ENCODE measurements around the gene ODAD3.
"Not testable (repeated sequence)": the region's sequence is repeated elsewhere in the genome, so short reads cannot be mapped to it uniquely, and the experiment has no call there.

The ODAD3 gene

DNA sequence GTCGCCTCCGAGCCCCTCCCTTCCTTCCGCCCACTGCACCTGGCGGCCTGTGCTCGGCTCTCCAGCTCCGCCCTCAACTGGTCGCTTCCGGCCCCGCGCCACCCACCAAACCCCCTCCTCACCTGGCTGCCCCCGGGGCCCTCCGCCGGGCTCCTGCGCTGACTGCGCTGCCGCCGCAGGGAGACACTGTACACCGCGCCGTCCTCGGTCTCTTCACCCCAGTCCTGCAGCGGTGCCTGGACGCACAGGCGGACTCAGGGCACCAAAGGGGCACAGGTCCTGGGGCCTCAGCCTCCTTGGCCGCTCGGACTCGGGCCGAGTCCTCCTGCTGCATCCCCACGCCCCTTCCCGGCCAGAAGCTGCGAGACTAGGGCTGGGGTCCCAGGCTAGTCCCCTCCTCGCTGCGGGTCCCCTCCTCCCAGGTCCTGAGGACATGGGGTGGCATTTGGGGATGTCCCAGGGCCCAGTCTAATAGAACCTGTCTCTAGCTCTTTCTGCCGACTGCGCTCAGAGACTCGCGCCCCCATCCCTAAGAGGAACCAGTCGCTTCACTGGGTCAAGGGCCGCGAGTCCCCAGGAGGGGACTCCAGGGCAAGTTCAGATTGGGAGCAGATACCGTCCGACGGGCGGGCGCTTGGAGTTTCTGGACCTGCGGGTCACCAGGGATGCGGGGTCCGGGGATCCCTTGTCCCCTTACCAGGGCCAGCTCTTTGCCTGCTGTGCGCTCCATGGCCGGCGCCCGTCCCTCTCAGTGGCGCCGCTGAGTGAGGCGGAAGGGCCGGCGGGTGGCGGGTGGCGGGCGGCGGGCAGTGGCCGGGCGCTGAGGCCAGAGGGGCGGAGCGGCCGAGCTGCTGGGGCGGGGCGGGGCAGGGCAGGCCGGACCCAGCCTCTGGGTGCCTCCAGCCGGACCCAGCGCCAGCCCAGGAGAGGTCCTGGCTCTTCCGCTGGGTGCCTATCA lies 16.1 kb downstream of the ODAD3 start, which contains the start of gene RGL3:
Gene RGL3, minus strand, starts transcription at position 766 of the 958 bp plus-strand sequence. Its CDS starts 36 bp downstream, at position 730.
- peak in 17 of 42 donors; percentile 6 to 63 (median 36) for DNase-seq

DNA sequence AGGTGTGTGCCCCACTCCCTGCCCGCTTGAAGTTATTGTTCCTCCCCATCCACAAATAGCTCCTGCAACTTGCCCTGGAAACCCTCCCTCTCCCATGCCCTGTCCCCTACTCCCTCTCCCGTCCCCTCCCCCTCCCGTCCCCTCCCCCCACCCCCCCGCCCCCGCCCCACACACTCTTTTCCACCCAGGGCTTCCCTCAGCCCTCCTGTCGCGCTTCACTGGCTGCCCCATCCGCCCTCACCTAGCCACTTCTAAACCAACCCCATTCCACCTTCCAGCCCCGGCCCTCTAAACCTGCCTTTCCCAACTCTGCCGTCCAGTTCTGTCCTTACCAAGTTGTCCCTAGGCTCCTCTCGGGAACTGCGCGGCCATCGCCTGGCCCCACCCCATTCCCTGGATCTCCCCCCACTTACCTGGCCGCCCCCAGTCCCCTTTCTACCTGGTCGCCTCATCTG lies 16.8 kb downstream of the ODAD3 start:
- no peak for DNase-seq
- intact Hi-C loops (cut with DNase I): no loop called here

More for the DNA sequence above, 16.1 kb downstream of the ODAD3 start, which contains the start of gene RGL3:
- intact Hi-C loops (cut with DNase I): no loop called here

DNA sequence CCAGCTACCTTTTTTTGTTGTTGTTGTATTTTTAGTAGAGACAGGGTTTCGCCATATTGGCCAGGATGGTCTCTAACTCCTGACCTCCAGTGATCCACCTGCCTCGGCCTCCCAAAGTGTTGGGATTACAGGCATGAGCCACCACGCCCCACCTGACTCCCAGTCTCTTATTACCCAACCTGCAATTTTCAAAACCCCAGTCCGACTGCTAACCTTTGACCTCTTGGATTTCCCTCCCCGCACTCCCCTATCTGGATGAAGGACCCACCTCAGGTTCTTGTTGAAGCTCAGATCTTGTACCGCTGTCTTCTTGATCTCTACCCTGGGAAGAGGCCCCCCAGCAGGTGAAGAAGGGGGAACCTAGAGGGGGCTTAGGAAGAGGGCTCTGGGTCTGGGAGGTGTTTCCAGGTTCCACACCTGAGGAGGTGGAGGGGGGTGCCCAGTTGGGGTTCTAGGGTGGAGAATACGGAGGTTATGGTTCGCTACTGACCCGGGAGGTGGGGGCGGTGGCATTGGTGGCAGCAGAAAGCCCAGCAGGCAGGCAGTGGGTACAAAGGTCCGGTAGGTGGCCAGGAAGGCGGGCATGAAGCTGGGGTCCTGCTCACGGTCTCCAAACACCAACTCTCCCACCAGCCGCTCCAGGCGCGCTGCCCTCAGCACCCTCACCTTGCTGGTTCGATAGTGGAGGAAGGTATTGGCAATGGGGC lies 18.4 kb downstream of the ODAD3 start:
- intact Hi-C loops (cut with DNase I): no loop called here
- no peak for DNase-seq

DNA sequence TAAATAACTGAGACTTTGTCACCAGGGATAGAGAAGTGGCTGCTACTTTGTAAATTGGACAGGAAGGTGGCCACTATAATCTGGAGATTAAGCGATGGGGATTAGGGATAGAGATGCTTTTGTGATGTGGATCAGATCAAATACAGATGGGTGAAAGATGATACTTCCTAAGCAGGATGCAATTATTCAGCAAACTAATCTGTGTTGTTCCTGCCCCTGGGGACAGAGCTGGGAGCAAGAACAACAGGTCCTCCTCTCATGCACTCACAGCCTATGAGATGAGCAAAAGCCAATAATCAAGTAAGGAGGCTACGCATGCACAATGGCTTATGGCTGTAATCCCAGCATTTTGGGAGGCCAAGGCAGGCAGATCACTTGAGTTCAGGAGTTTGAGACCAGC lies 20.4 kb downstream of the ODAD3 start:
- no peak for DNase-seq
- intact Hi-C loops (cut with DNase I): no loop called here

DNA sequence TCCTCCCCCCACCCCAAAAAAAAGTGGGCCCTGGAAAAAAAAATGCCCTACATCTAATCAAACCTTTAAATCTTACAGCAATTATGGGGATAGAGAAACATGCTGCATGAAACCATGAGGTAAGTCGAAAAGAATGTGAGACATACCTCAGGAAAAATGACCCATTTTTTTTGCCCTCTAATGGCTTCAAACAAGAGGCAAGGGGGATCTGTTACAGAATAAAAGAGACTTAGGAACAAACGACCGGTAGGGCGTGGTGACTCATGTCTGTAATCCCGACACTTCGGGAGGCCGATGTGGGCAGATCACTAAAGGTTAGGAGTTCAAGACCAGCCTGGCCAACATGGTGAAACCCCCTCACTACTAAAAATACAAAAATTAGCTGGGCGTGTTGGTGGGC lies 24.2 kb downstream of the ODAD3 start:
- DNase-seq: no peak
- intact Hi-C loops (cut with DNase I): no loop called here

DNA sequence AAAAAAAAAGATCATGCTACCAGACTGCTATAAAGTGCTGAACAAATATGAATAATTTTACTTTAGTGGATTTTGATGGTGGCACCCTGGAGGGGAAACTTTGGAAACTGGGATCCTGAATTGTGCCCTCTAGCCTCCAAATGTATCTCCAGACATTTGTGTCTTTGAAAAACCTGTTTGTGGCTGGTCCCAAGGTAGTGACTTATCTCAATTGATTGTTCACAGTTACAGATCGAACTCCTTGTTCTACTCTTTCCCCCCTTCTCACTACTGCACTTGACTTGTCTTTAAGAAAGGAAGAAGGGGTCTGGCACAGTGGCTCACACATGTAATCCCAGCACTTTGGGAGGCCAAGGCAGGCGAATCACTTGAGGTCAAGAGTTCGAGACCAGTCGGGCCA lies 26.3 kb downstream of the ODAD3 start:
- intact Hi-C loops (cut with DNase I): no loop called here
- no peak for DNase-seq

DNA sequence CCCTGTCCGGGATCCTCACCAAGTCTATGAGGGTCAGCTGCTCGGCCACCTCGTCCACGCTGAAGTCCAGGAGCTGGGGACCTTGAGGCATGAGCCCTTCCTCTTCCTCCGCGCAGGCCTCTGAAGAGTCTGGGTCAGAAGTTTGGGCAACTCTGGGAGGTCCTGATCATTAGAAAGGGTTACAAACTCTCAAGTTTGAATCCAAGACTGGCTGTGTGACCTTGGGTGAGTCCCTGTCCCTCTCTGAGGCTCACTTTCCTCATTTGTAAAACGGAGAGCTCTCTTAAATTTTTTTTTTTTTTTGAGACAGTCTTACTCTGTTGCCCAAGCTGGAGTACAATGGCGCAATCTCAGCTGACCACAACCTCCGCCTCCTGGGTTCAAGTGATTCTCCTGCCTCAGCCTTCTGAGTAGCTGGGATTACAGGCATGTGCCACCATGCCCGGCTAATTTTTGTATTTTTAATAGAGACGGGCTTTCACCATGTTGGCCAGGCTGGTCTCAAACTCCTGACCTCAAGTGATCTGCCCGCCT lies 28.2 kb downstream of the ODAD3 start:
- intact Hi-C loops (cut with DNase I); DNase-seq: not testable (repeated sequence)

DNA sequence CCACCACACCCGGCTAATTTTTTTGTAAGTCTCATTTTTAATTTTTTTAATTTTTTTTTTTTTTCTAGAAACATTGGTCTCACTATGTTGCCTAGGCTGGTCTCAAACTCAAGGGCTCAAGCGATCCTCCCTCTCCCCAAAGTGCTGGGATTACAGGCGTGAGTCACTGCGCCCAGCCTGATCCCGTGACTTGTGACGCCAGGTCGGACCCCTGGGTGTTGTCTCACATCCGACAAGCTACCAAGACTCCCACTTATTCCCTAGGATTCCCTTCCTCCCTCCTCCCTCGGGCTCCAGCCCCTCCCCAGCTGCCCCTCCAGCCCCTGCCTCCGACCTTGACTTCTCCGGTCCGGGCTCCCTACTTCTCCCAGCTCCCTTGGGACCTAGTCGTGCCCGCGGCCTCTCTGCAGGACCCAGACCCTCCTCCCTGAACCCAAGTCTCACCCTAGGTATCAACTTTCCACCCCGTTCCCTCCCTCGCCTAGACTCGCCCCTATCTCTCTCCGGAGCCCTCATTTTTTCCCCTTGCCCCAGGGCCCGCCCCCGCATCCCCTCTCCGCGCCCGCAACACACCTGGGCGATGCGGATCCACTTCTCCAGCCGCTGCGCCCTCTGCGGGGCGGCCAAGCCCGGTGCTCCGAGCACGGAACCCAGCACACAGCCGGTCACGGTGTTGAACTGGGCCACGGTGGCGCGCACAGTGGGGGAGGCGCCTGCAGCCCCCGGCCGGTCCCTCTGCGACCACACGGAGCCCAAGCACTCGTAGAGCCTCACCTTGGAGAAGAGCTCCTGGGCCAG lies 28.9 kb downstream of the ODAD3 start:
- DNase-seq: peak in 10 of 42 donors; percentile 23 to 62 (median 40)

DNA sequence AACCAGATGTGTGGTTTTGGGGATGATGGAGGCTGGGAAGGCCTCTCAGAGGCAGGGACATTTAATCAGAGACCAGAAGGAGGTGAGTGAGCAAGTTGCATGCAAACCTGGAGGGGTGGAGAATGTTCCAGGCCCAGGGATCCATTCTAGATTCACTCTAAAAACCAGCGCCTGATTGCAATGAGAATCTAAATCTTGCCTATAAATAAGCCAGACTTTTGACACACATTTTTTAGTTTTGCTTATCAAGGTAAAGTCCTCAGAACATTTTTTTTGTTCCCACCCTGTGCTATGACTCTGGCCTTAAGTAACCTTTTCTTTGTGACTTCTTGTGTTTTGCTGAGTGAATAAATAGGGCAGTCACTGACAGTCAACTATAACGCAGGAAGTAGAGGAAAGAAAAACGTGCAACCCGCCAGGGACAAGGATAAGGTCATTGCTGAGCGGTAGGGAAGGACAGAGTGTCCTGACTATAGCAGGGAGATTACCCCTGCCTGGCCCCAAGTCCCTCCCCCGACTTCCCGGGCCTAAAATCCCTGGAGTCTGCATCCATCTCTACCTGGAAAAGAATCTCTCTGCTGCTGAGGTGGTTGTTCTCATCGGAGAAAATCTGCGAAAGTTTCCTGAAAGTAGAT lies 30.2 kb downstream of the ODAD3 start:
- DNase-seq: no peak
- intact Hi-C loops (cut with DNase I): no loop called here

More for the DNA sequence above, 28.9 kb downstream of the ODAD3 start:
- intact Hi-C loops (cut with DNase I): no loop called here

DNA sequence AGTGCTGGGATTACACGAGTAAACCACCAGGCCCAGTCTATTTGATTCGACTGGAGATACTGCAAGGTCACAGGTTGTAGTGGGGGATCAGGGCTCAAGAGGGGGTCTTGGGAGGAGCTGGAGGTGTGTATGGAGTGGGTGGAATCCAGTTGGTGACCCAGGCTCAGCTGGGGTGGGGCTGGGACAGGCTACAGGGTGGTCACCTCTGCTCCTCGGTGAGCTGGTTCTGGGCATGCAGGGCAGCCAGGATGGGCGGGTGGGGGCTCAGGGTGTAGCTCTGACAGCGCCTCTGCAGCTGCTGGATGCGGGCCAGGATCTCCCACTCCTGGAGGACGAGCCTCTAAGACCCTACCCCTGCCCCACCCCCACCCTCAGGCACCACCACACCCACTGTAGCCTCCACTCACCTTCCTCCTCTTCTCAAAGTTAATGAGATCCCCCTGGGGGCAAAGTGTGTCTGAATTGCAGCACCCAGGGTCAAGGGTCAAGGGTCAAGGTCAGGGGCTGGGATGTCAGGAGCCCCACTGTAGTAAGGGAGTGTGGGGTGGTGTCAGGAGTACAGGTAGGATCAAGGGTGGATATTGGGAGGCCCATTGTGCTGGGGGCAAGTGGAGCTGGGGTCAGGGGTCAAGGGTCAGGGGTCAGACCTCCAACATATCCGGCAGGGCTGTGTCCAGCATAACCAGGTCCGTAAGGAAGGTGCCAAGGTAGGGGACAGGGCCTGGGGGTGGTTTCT lies 32.9 kb downstream of the ODAD3 start:
- intact Hi-C loops (cut with DNase I): no loop called here
- no peak for DNase-seq

DNA sequence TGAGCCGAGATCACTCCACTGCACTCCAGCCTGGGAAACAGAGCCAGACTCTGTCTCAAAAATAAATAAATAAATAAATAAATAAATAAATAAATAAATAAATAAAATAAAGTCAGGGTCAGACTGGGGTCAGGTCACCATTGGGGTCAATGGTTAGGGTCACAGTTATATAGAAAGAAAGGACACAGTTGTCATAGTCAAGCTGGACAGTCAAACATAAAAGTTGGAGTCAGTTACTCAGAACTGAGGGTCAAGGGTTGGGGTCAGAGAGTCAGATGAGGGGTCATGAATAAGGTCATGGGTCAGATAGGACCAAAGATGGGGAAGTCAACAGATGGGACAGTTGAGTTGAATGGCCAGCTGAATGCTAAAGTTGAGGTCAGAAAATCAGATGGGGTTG lies 34.1 kb downstream of the ODAD3 start:
- intact Hi-C loops (cut with DNase I): no loop called here
- DNase-seq: no peak

DNA sequence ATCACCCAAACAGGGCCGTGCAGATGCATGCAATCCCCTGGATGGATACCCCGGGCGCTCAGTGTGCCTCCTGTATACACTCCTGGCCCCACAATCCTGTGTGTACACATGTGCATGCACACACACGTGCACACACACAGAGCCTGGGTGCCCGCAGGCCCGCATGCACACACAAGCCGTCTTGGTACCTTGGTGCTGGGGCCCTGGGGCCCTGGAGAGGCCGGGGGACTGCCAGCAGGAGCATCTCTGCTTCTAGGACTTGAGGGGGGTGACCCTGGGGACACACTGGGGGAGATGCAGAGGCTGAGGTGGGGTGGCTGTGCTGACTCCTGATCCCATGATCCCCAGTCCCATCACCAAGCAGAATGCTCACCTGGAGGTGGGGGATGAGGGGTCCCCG lies 35.3 kb downstream of the ODAD3 start:
- intact Hi-C loops (cut with DNase I): no loop called here
- DNase-seq: no peak

DNA sequence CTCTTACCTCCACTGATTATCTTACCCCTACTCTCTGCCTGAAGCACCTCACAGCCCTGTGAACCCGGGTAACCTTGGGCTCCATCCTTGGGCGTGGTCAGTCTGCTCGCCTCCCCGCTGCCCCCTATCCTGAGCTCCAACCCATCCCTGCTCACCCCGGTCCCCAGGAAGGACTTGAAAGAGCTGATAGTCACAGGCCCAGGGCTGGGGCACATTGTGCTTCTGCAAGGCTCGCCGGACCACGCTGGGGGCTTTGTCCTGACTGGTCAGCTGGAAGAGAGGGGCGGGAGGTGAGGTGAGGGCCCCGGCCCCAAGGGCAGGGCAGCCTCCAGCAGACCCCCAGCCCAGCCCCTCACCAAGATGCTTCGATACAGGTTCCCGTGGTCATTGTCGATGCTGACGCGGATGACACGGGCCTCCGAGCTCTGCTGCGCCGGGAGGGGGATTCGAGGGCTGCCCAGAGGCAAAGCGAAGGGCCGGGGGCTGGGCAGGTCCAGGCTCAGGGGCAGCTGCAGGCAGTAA lies 37.8 kb downstream of the ODAD3 start:
- no peak for DNase-seq
- intact Hi-C loops (cut with DNase I): no loop called here

DNA sequence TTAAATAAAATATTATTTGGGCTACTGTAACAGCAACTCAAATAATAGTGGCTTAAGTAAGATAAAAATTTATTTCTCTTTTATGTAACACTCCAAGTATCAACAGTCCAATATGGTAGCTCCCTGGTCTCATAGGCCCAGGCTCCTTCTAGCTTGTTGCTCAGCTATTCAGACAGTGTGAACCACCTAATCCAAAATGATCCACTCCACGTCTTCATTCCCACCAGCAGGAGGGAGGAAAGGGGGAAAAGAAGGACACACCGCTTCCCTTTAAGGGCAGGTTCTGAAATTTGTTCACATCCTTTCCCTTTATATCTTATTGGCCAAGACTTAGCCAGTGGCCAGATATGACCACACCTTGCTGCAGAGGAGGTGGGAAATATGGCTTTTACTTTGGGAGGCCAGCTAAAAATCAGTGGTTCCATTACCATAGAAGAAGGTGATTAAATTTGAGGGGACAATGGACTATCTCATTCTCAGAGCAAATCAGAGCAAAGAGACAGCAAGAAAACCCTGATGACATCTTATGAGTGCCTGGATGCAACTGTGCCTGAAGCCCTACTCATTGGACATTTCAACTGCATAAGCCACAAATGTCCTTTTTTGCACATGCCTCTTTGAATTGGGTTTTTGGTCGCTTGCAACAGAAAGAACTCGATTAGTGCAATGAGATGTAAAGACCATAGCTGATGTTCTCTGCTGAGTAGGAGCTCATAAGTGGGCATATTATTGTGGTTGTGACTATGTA lies 43.8 kb downstream of the ODAD3 start:
- intact Hi-C loops (cut with DNase I): no loop called here
- DNase-seq: no peak

DNA sequence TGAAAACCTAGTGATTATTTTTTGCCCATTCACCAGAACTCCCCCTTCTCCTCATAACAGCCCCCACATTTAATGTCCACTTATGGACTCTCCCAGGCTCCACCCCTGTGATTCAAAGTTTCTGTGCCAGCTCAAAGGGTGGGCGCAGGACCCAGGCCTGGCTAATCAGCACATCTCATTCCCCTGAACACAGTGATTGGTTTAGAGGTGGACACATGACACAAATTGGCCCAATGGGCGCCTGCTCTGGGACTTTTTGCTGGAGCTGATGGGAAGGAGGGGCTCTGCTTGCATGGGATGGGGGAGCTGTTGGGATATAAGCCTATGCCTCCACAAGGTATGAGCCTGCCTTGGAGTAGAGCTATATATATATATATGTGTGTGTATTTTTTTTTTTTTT lies 44.6 kb downstream of the ODAD3 start:
- intact Hi-C loops (cut with DNase I): no loop called here
- no peak for DNase-seq

DNA sequence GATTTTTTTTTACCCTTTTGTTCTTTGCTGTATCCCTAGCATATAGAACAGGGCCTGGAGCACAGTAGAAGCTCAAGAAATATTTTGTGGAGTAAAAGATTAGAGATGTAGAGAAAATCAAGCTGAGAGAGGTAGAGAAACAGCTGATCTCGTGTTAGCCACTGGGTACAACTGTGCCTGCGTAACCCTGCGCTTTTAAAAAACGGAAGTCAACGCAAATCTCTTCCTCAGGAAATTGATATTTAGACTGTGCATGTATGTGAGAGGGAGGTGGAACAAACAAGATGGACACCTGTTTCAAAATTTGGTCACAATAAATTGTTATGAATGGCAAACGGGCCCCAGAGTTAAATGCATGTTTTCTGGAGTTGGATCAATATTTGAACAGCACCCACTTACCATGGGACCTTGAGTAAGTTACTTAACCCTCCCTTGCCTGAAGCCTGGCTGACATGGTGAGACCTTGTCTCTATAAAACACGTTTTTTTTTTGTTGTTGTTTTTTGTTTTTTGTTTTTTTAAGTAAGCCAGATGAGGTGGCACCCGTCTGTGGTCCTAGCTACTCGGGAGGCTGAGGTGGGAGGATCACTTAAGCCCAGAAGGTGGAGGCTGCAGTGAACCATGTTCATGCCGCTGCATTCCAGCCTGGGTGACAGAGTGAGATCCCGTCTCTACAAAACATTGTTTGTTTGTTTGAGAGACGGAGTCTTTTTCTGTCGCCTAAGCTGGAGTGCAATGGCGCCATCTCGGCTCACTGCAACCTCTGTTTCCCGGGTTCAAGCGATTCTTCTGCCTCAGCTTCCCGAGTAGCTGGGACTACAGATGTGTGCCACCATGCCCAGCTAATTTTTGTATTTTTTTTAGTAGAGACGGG lies 47.5 kb downstream of the ODAD3 start:
- intact Hi-C loops (cut with DNase I): no loop called here
- DNase-seq: no peak
